Adrenal gland (tissue), 5 donors: ENCODE measurements around the gene C8B.

Experiments
- POLR2A ChIP-seq, 2 donors: fragments of 450-650 bp; IDR thresholded peaks; one replicate each; pipeline ENCODE4 v1.6.1; 2017; ENCODE audit warnings: antibody characterized with exemption in 2 of 2, mild to moderate bottlenecking in 2 of 2, moderate library complexity in 1 of 2
- TF ChIP-seq, protein P1 (sequence below), 6 experiments: fragments of 450-650 bp in 4 of 6; fragments of 200-600 bp in 2 of 6; sonication (generic) in 1 of 6; IDR thresholded peaks; 1 replicate in 5 of 6; 2 replicates in 1 of 6; pipeline versions ENCODE4 v1.5.1 to v1.8.0; 2016 to 2021; ENCODE audit warnings: antibody characterized with exemption in 6 of 6, mild to moderate bottlenecking in 2 of 6, moderate library complexity in 1 of 6
- donor health status: DM: no; HTN: no; CAD: no.

DNA sequence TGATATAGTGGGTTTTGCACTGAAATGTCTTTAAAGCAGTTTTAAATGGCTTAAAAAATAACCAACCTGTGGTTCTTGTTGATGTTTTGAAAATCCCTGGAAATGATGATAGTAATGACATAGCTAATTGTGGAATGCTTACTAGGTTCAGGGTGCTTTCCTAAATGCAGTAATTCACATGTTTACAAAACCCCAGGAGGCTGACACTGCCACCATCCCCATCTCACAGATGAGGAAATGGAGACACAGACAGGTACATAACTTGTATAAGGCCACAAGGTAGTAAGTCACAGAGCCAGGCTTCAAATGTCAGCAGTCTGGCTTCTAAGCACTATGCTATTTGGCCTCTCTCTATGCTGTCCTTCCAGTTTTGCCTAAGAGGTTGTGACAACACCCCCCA is 40.6 kb downstream of the C8B start:
- TF ChIP-seq, protein P1, sequence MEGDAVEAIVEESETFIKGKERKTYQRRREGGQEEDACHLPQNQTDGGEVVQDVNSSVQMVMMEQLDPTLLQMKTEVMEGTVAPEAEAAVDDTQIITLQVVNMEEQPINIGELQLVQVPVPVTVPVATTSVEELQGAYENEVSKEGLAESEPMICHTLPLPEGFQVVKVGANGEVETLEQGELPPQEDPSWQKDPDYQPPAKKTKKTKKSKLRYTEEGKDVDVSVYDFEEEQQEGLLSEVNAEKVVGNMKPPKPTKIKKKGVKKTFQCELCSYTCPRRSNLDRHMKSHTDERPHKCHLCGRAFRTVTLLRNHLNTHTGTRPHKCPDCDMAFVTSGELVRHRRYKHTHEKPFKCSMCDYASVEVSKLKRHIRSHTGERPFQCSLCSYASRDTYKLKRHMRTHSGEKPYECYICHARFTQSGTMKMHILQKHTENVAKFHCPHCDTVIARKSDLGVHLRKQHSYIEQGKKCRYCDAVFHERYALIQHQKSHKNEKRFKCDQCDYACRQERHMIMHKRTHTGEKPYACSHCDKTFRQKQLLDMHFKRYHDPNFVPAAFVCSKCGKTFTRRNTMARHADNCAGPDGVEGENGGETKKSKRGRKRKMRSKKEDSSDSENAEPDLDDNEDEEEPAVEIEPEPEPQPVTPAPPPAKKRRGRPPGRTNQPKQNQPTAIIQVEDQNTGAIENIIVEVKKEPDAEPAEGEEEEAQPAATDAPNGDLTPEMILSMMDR (IDR thresholded peaks at IDR 0.05) = no peak
- TF ChIP-seq POLR2A (IDR thresholded peaks at IDR 0.05) = no peak
